HG03159 (cell line): ENCODE measurements around the gene MORC1.
"Not testable (repeated sequence)": the region's sequence is repeated elsewhere in the genome, so short reads cannot be mapped to it uniquely, and the experiment has no call there.

Experiments used
- ATAC-seq: cut with Tn5 transposase; IDR thresholded peaks from one replicate; pipeline ENCODE4 v1.9.1; 2021; ENCODE audit warnings: mild to moderate bottlenecking, moderate library complexity; ENCODE audit not compliant: unreplicated experiment

The MORC1 gene

DNA sequence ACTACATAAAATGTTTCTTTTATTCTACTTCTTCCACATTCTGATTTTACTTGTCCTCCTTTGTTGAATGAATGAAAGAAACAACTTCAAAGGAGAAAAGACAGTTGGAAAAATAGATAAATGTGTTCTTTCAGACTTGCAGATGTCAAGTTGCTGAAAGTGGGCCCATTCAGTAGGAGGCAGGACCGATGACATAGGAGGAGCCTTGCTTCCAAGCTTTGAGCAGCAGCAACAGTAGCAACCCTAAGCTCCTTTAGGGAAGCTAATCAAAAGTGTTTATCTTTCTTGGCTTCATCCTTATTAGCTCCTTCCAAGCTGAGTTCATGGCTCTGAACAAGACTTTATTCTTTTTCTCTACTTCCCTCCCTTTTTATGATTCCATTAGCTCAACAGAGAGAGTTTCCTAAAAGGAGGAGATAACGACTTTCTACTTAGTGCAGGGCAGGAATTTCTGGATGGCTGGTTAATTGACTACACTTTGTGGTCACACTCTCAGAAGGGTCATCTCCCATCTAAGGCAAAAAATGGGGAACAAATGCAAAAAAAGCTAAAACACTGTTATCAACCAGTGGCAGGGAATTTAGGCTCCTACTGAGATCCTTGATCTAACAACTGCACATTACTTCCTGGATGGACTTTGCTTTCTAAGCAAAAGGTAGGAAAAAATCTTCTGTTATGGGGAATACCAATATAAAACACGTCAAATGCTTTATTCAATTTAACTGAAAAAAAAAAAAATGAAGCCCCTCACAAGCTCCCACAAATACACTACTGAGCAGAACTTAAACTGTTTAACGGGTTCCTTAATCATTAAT lies 4.8 kb downstream of the MORC1 start:
- ATAC-seq = no peak

DNA sequence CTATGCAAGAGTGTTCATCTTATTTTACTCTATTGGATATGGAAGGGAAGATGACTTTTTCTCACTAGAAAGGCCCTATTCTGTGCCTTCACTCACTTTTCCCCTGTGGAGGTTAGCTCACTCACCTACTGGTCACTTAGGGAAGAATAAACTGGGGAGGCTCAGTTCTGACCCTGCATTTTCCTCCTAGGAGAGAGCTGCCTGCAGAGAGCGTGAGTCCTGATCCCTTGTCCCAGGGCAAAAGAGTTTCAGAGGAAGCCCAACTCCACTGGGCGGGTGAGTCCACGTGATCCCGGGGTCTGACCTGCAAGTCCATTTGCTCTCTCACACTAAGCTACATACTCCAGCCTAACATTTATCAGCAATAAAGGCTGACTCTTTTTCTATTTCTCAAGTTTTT lies 8.4 kb downstream of the MORC1 start:
- ATAC-seq = no peak

DNA sequence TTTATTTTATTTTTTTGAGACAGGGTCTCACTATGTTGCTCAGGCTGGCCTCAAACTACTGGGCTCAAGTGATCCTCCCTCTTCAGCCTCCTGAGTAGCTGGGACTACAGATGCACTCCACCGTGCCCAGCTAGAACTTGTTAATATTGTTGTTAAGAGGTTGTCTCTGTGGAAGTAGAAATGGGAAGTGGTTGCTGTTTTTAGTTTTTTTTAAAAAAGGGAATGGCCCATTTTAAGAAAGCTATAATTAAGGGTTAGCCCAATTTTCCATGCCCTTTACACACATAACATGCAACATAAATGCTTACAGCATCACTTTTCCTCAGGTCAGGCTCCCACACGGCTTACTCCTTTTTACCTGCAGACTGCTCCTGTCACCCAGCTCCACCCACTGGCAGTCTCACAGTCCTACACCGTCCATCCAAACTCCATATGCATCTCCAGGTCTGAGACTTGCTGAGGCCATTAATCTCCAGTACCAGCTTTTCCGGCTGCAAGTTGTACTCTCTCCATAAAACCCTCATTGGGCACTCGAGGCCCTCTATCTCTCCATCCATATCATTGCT lies 19.8 kb downstream of the MORC1 start:
- ATAC-seq = no peak

DNA sequence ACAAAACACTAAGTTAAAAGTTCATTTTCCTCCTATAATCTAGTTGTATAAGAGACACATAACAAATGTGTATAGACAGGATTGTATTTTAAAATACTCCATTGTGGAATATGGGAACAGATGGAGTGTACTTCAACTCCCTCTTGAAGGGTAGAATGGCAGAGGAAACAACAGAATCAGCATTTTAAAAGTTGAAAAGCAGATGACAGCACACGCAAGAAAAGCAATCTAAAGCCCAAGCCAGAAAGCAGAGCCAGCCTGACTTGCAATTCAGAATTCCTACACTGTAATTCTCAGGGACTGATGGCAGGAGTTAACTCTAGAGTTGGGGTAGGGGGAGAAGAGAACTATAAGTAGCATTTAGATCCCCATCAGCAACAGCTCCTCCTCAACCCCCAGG lies 22.8 kb downstream of the MORC1 start:
- no peak for ATAC-seq

DNA sequence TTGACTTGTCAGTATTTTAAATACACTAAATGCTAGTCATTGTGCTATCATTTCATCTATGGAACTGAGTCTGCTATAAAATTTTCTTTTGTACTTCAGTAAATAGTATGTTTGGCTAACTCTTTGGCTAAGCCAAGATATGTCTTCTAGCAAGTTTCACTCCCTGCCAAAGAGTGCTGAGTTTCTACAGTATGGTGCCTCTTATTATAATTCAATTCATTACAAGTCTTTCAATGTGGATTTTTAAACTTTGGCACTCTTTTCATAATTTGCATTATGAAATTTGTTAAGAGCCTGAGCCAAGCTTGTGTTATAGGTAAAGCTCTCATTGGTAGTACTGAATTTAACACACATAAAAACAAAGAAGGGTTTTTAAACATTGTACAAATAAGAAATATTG lies 24.4 kb downstream of the MORC1 start:
- ATAC-seq = no peak

DNA sequence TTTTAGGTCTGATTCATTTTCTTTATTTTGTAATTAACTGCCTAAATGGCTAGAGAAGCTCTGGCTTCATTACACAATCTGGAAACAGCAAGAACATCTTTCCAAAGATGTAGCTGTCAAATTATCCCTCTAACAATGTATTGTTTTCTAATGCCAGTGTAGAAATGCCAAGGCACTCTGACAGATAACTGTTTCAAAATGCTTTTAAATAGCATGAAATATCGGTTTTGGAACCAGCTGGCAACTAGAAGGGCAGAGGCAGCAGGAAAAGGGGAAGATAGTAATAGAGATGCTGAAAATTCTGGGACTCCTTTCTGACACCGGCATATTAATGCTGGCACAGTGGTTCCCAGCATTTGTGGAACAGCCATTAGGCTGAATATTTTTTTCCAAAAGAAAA lies 26.1 kb downstream of the MORC1 start:
- no peak for ATAC-seq

GRCh38 chr3:109089265-109089664 lies 28.7 kb downstream of the MORC1 start:
- ATAC-seq = no peak

DNA sequence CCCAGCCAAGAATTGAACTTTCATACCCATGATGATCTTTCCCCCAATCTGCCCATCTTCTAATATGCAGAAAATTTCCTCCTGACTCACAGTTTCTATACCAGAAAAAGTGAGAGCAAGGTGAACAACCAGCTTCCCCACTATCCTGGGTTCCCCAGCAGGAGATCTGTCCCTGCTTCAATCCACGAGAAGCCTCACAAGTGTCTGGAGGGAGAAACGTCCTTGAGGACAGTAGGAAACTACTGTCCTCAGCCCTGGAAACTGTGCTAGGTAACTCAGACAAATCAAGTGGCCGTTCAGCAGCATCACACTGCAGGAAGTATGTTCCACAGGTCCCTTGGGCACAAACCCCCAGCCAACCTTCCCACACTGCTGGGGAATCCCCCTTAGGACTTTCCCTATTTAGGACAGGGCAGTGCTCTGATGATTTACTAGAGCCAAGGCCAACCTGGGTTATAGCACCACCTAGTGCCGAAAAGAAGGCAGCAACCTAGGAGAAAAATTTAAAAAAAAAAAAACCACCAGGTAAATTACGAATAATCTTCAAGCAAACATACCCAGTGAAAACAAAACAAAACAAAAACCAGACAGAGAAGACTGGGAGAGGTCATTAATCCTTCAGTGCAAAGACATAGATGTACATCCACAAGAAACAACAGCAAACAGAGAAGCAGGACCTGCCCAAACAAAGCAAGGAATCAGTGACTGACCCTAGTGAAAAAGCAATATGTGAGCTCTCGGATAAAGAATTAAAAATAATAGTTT lies 36.0 kb downstream of the MORC1 start:
- ATAC-seq = peak; percentile 98

DNA sequence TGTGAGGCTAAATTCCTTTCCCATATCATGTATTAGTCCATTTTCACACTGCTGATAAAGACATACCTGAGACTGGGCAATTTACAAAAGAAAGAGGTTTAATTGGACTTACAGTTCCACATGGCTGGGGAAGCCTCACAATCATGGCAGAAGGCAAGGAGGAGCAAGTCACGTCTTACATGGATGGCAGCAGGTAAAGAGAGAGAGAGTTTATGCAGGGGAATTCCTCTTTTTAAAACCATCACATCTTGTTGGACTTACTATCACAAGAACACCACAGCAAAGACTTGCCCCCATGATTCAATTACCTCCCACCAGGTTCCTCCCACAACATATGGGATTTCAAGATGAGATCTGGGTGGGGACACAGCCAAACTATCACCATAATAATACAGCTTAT lies 37.8 kb downstream of the MORC1 start:
- not testable (repeated sequence) for ATAC-seq

DNA sequence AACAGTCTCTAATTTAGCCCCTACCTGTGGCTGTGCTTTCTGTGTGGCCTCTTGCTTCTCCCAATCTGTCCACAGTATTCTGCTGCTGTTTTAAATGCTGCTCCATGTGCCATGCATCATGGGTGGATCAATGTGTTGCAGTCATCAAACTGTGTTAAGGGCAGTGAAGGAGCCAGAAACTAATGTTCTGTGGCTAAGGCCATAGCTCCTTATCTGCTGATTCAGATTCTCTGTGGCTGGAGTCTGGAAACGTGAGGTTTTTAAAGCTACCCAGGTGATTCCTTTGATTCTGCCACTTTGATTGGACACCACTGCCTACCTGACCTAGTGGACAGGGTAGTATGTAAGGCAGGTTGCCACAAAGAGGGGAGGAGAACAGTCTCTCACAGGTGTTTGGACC lies 44.8 kb downstream of the MORC1 start:
- ATAC-seq = no peak

DNA sequence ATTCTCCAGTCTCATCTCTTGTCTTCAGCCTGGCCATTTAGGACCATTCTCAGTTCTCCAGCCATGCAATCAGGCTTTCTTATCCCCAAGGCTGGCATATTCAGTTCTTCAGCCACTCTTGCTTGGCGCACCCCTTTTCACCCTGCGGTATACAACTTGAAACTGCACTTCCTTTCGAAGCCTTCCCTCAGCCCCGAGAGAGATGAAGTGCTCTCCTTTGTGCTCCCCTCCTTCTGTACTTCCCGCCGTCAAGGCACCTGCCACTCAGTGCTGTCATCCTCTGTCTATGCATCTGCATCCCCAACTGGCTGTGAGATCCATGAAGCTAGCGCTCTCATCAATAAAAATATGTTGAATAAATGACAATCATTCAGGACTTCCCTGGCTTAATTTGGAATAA lies 45.7 kb downstream of the MORC1 start:
- ATAC-seq = peak; percentile 87

- no peak for ATAC-seq
Observed at GRCh38 chr3:109071350-109072142, 46.4 kb downstream of the MORC1 start.

DNA sequence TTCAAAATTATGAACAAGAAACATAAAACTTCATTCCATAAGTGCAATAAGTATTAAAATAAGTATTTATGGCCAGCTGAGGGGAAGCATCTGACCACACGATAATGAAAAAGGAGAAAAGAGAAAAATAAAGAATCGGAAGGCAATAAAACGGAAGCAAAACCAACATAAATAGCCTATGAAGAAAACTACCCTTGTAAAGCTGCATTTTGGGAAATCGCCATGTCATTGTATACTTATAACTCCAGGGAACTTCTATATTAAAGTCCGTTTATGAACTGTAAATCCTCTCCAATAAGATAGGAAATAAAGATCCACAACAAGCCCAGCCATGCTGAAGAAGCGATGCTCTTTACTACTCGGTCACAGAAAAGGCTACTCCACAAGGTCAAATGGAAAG lies 47.7 kb downstream of the MORC1 start:
- no peak for ATAC-seq

GRCh38 chr3:109066864-109067263 lies 51.1 kb downstream of the MORC1 start:
- ATAC-seq = no peak

GRCh38 chr3:109059264-109059663 lies 58.7 kb downstream of the MORC1 start:
- ATAC-seq = peak; percentile 94

DNA sequence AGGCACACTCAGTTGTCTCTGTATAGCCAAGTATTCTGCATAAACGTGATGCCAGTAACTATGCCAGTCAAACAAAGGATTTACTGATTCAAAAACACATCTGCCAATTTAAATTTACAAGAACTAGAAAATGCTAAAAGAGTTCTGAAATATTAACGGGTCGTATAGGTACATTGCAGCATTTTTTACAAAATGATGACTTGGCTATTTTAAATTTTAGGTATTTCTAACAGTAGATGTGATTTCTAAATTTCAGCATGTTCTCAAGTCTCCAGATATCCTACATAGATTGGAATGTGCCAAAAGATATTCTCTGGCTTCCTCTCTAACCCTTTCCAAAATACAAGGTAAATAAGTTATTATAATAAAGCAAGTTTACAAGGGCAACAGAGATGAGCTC lies 60.3 kb downstream of the MORC1 start:
- ATAC-seq = no peak

GRCh38 chr3:109057056-109057455 lies 60.9 kb downstream of the MORC1 start:
- ATAC-seq = no peak

- ATAC-seq = peak; percentile 76
Observed at GRCh38 chr3:109050591-109051167, 67.3 kb downstream of the MORC1 start.

DNA sequence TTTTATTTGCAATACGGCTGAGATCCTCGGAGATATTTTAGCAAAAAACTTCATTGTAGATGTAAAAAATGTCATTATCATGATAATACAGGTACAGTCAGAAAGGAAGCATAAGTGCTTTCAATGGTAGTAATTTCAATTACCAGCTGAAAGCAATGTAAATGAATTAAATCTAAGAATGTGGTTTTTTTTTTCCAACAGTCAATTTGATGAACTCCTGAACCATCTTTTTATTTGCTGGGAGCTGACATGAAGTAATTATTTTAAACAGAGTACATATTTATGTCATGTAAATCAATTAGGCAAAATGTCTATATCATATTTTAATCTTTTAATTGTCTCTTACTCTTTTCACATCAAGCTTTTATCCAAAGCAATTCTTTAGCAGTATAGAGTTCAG lies 70.6 kb downstream of the MORC1 start:
- ATAC-seq = no peak

- no peak for ATAC-seq
Observed at GRCh38 chr3:109045271-109046040, 72.5 kb downstream of the MORC1 start.
